CD1c-positive myeloid dendritic cell (primary cell): ENCODE measurements around the gene CEACAM7.
"Not testable (repeated sequence)": the region's sequence is repeated elsewhere in the genome, so short reads cannot be mapped to it uniquely, and the experiment has no call there.

Source experiments
- DNase-seq: peaks from one replicate; pipeline ENCODE4 v3.0.0-alpha.2; 2016; ENCODE audit errors: extremely low spot score

Gene CEACAM7

GRCh38 chr19:41656756-41657155 lies 31.3 kb downstream of the CEACAM7 start:
- DNase-seq, result not testable (repeated sequence)

GRCh38 chr19:41652250-41652649 lies 35.8 kb downstream of the CEACAM7 start:
- DNase-seq, result no peak

- no peak for DNase-seq
Observed at GRCh38 chr19:41649827-41650226, 38.2 kb downstream of the CEACAM7 start.

- DNase-seq, result peak; percentile 59
Observed at GRCh38 chr19:41646589-41647204, 41.4 kb downstream of the CEACAM7 start.

- peak; percentile 80 for DNase-seq
Observed at GRCh38 chr19:41641879-41642485, 46.1 kb downstream of the CEACAM7 start.

GRCh38 chr19:41638641-41639081 lies 49.4 kb downstream of the CEACAM7 start:
- peak; percentile 9 for DNase-seq

GRCh38 chr19:41637484-41637883 lies 50.6 kb downstream of the CEACAM7 start:
- DNase-seq, result peak; percentile 48

GRCh38 chr19:41627966-41628675 lies 59.9 kb downstream of the CEACAM7 start:
- DNase-seq, result no peak

- peak; percentile 73 for DNase-seq
Observed at GRCh38 chr19:41626877-41627276, 61.2 kb downstream of the CEACAM7 start, which contains the start of gene CEACAM4. TSS of gene CEACAM4 (minus strand) at chr19:41627074. CDS start at chr19:41626963, 111 bp downstream.

GRCh38 chr19:41626278-41626677 lies 61.8 kb downstream of the CEACAM7 start:
- no peak for DNase-seq

GRCh38 chr19:41624937-41625336 lies 63.1 kb downstream of the CEACAM7 start:
- DNase-seq, result no peak

- DNase-seq, result no peak
Observed at GRCh38 chr19:41624515-41624914, 63.6 kb downstream of the CEACAM7 start.

GRCh38 chr19:41623360-41623759 lies 64.7 kb downstream of the CEACAM7 start:
- DNase-seq, result no peak
